HCEC 1CT (cell line): ENCODE measurements around the gene SHC1.
A peak's percentile ranks its signal among the peaks of the same experiment; 100 is the strongest.

Experiments used
- DNase-seq: peaks from one replicate; pipeline ENCODE4 v3.0.0-alpha.2; 2017

Gene SHC1

DNA sequence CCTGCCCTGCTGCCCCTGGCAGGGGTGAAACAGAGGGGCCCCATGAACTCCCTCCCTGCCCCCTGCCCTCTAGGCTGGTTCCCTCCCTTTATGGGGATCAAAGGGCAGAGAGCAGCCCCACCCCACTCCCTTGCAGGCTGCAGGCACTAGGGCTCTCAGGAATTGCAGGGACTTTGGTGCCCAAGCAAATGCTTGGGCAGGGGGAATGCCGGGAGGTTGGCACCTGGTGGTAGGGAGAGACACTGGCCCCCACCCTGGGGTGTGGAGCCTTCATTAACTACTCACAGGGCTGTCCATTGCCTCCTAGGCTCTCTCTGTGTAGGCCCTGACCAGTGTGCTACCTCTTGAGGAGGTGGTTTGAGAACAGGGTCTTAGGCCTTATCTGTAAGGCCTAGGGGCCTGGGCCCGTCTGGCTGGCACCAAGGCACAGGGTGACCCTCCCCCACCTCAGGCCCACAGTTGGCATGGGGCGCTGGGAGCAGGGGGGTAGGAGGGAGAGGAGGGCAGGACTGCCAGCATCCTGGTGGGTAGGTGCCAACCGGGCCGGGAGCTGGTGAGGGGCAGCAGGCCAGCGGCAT lies 36.8 kb upstream of the SHC1 start:
- DNase-seq = no peak

- peak; percentile 23 for DNase-seq
Observed at GRCh38 chr1:155006601-155007101, 36.1 kb upstream of the SHC1 start.

GRCh38 chr1:155005076-155006011 lies 34.8 kb upstream of the SHC1 start:
- no peak for DNase-seq

GRCh38 chr1:155004352-155005075 lies 34.0 kb upstream of the SHC1 start:
- DNase-seq = no peak

DNA sequence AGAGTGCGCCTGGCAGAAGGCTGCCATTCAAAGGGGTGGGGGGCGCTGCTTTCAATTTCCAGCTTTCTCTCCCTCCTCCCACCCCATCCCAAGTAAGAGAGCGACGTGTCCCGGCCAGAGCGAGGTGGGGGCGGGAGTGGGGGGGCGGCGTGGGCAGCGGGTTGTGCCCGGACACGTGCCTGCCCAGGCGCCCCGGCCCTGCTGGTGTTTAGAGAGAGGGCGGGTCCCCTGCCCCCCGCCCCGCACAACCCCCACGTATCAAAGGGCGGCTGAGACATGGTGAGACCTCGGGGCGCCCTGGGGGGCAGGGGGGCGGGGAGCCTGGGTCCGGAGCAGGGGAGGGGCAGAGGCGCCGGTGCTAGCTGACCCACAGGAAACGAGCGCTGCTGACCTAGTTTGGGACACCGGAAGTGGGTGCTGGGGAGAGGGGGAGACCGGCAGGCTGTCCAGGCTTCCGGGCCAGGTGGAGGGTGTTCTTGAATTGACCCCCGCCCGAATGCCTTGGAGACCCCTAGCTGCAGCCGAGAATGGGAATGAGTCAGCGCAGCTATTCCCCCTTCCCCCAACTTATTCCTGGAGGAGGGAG lies 33.3 kb upstream of the SHC1 start:
- DNase-seq = peak; percentile 50

- DNase-seq = peak; percentile 28
Observed at GRCh38 chr1:155003227-155003765, 32.7 kb upstream of the SHC1 start.

DNA sequence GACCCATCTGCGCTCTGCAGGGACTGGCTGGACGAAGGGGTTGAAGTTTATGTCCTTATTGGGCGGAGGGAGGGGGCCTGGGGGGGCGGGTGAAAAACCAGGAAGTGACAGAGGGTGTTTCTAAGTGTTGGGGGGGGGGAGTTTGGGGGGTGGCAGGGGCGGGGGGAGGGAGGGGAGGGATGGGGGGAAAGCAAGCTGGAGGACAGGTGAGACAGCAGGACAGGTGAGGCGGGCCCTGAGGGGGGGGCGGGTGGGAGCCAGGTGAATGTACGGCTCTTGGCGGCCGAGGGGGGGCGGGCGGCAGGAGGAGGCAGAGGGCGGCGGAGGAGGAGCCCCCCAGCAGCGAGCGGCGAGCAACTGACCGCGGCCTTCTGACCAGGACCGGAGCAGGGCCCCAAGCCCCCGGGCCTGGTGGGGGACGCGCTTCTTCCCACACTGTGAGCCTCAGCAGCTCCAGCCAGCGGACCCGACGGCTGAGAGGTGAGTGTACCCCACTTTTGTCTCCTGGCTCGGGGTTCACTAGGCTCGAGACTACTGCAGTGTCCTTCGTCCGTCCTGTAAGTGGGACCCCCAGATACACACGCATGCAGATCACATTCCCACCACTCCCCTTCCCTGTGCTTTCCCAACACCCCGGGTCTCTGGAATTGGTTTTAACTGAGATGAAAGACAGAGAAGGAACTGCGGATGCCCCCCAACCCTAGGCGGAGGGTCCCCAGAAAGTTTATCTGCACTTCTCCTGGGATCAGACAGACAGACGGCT lies 32.1 kb upstream of the SHC1 start, which contains the start of gene ZBTB7B:
ZBTB7B (plus strand) TSS at position 339 of the 763 bp plus-strand sequence. CDS start 11,859 bp downstream, outside the sequence.
- DNase-seq = peak; percentile 23

DNA sequence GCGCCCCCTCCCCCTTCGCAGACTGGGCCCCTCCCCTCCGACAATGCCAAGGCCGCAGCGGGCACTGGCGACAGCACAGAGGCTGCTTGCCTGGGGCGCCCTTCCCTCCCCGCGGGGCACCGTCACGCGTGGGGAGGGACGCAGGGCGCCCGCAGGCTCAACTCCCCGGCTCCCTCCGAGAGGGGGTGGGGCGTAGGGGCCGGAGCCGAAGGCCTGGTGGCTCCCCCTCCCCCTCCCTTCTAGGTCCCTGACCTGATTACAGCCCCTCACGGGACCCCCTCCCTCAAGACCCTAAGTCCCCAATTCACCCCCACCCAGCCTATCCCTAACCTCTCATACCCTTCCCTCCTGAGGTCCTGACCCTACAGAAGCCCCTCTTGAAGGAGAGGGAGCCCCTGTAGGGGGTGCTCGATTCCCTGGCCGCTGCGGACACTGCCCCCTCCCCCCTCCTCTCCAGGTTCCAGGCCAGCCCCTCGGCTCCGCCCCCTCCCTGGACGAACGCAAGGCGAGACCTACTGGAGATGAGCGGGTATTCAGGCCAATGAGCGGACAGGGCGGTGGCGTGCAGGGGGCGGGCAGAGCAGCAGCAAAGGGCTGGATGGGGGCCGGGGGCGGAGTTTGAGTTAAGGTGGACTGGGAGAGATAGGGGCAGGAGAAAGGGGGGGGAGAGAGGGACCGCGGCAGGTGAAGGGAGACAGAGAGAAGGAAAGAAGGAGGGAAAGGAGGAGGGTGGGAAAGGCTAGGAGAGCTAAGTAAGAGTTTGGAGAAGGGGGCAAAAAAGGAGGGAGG lies 31.3 kb upstream of the SHC1 start:
- peak; percentile 99 for DNase-seq

- DNase-seq = peak; percentile 36
Observed at GRCh38 chr1:155001425-155001674, 30.8 kb upstream of the SHC1 start.

DNA sequence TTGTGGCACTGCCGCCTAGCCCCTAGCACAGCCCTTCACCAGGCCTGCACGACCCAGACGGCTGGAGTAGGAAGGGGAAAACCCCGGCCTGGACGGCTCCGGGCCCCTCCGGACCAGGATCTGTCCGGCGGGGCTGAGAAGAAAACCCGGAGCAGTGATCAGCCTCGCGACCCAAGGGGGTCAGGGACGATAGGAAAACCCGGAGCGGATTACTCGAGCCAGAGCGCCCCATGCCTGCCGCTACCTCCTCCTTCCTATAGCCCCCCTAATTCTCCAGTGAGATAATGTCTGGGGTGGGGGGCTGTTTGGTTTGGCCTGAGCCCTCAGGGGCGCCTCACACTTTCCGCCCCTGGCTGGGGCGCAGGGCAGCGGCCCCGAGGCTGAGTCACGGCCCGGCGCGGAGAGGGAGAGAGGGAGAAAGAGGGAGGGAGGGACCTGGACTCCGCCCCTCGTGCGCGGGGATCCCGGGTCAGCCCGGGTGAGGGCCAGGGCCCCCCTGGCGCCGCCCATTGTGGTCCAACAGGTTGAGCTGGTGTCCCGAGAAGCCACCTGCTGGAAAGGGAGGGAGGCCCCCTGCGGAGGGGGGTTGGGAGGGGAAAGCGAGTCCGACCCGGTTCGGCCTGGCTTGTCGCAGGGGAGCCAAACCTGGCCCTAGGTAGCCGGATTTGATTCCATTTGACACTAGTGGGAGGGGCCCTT lies 30.3 kb upstream of the SHC1 start:
- DNase-seq = peak; percentile 76

- no peak for DNase-seq
Observed at GRCh38 chr1:155000411-155000725, 29.8 kb upstream of the SHC1 start.

DNA sequence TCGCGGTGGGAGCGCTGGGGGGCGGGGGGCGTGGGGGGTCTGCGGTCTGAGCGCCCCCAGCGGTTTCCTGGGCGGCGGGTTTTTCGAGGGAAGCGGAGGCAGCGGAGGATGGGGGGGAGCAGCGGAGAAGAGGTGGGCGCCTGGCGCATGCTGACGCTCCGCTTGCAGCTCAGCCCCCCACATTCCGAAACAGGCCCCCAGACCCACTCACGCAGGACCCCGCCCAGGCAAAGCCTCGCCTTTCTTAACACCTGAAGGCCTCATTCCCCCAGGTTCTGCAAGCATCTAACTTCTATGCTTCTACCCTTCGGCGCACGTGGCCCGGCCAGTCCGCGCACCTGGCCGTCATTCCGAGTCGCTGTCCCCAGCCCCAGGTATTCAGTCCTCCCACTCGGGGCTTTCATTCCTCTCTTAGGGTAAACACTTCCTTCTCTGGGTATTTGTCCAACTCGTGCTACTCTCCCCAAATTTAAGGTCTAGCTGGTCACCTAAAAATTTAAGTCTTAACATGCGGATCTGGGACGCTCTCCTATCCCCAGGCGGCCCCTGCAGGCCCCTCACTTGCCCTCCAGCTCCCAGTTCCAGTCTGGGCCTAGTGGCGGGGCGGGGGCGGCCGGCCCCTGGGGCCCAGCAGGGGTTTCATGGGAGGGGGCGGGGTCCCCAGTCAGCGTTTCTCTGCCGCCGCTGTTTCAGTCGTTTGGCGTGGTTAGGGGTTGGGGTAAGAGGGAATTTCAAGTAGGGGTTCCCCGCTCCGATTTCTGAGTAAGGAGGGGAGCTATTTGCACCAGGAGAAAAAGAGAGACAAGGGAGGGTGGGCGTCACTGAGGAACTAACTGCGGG lies 29.2 kb upstream of the SHC1 start:
- no peak for DNase-seq

- DNase-seq = peak; percentile 76
Observed at GRCh38 chr1:154998818-154999570, 28.4 kb upstream of the SHC1 start.

GRCh38 chr1:154998201-154998780 lies 27.7 kb upstream of the SHC1 start:
- no peak for DNase-seq

DNA sequence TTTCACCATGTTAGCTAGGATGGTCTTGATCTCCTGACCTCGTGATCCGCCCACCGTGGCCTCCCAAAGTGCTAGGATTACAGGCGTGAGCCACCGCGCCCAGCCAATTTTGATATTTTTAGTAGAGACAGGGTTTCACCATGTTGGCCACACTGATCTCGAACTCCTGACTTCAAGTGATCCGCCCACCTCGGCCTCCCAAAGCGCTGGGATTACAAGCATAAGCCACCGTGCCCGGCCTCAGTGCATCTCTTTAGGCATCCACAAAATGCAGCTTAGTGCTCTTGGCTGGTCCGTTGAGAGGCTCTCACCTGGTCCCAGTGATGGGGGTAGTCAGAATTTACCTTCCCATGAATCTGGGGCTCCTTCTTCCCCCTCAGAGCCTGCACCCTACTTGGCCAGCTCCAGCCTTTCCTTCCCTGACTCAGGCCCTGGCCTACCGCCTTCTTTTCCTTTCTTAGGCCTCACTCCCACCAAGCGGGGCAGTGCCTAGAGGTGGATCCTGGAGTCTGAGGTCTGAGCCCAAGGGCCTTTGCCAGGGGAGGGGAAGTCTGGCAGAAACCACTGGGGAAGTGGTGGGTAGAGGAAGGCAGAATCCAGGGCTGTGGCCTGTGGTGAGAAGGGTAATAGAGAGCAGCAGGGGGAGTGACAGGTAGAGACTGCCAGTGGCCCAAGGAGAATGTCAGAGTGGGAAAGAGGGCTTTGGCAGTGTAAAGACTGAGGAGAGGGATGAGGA lies 26.6 kb upstream of the SHC1 start:
- no peak for DNase-seq

- peak; percentile 78 for DNase-seq
Observed at GRCh38 chr1:154995301-154995983, 24.9 kb upstream of the SHC1 start.

GRCh38 chr1:154994591-154994990 lies 24.0 kb upstream of the SHC1 start:
- no peak for DNase-seq

GRCh38 chr1:154994269-154994587 lies 23.7 kb upstream of the SHC1 start:
- no peak for DNase-seq
